Stimulated activated CD8-positive, alpha-beta memory T cell treated with anti-CD3 and anti-CD28 coated beads, Interleukin-2, amount 100 ng/mL, for 48 hours (primary cell): ENCODE results near the gene SLC2A13.
"Not testable (repeated sequence)": the region's sequence is repeated elsewhere in the genome, so short reads cannot be mapped to it uniquely, and the experiment has no call there.

Source experiments
- DNase-seq, 2 donors: peaks; one replicate each; pipeline ENCODE4 v3.0.0-alpha.2; 2020; ENCODE audit warnings: low read depth in 2 of 2

The SLC2A13 gene

DNA sequence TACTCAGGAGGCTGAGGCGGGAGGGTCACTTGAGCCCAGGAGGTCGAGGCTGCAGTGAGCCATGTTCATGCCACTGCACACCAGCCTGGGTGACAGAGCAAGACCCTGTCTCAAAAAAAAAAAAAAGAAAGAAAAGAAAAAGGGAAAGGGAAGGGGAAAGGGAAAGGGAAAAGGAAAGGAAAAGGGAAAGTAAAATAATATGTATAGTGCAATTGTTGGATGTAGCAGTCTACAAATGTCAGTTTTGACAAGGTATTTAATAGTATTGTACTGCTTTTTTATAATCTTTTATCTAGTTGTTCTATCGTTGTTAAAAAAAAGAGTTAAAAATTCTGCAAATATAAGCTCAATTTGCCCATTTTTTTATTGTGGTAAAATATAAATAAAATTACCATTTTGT, 67.3 kb downstream of the SLC2A13 start:
- DNase-seq, result no peak

DNA sequence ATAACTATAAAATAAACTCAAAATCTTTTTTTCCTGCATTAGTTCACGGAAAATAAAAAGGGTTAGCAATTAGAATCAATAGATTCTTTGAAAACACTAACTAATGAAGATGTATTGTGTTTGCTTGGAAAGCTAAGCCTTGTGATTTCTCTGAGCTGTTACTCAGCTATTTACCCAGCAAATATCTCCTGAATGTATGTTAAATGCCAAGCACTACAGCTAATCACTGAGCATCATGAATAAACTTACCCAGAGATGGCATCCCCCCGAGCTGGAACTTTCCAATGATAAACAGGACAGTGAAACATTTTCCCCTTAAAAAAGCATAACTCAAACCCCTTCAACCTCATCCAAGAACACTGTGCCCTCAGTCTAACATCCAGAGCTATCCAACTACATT, 71.2 kb downstream of the SLC2A13 start:
- no peak for DNase-seq

- DNase-seq, result no peak
These were observed 71.7 kb downstream of the SLC2A13 start for GRCh38 chr12:40034156-40034555.

DNA sequence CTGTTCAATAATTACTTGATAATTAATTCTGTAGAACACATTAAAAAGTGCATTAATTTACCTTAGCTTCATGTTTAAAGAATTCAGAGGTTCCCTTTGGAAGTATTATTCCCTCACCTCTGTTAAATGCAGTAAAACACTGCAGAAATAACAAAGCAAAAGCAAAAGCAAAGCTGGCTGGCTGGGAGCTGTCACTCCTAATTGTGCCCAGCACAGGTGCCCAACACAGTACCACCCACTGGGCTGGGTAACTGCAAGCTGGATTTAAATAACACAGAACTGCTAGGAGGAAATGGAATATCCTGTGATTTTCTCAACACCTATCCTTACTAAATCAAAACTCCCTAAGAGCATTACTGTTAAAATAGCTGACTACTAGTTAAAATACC, 72.6 kb downstream of the SLC2A13 start:
- DNase-seq, result no peak

- no peak for DNase-seq
These were observed 73.2 kb downstream of the SLC2A13 start for GRCh38 chr12:40032433-40033241.

DNA sequence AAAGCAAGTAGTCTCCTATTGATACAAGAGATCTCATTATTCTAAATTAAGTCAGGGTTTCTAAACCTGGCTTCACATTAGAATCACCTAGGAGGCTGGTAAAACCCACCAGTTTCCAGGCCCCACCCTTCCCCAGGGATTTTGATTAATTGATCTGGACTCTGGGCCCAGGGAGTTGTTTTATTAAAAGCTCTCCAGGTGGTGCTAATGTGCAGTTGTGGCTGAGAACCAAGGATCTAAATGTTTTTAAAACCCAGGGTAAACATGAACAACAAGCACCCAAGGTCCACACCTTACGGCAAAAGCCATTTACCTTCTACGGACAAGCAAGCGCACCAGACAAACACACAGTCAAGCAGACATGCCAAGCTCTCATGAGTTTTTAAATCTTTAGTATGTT, 73.9 kb downstream of the SLC2A13 start:
- no peak for DNase-seq

- DNase-seq, result not testable (repeated sequence)
These were observed 74.9 kb downstream of the SLC2A13 start for GRCh38 chr12:40030970-40031369.

DNA sequence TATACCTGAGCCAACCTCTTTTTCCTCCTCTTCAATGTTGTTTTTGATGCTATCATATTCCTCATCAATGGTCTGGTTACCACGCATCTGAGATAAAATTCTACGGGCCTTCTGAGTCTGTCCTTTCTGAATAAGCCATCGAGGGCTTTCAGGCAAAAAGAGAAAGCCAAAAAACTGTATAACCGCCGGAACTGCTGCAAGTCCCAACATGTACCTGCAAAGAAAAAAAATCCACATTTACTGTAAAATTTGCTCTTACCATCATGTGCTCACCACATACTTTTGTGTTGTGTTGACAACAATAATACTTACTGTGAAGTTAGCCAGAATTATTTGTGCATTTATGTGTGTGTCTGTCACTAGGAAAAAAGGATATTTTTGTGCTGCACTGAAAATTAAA, 77.6 kb downstream of the SLC2A13 start:
- no peak for DNase-seq

- no peak for DNase-seq
These were observed 83.0 kb downstream of the SLC2A13 start for GRCh38 chr12:40022850-40023249.

GRCh38 chr12:40020261-40020691, 85.6 kb downstream of the SLC2A13 start:
- DNase-seq, result no peak

GRCh38 chr12:40017488-40017887, 88.4 kb downstream of the SLC2A13 start:
- DNase-seq, result no peak

DNA sequence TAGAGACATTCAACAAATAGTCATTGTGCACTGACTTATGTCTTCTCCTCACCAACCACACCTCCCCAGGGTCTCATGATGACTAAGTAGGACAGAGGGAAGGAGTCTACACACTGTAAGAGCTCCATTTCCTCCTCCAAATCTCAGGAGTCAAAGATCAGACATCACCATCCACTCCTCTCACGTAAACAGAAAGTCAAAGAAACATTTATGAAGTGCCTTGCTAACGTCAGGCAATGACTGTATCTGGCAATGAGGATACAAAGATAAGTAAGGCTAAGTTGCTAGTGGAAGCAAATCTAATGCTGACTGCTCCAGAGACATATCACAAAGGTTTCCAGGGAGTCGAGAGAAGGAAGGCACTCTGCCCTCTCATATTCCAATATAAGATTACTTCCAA, 88.9 kb downstream of the SLC2A13 start:
- no peak for DNase-seq

- DNase-seq, result no peak
These were observed 90.0 kb downstream of the SLC2A13 start for GRCh38 chr12:40015881-40016280.

DNA sequence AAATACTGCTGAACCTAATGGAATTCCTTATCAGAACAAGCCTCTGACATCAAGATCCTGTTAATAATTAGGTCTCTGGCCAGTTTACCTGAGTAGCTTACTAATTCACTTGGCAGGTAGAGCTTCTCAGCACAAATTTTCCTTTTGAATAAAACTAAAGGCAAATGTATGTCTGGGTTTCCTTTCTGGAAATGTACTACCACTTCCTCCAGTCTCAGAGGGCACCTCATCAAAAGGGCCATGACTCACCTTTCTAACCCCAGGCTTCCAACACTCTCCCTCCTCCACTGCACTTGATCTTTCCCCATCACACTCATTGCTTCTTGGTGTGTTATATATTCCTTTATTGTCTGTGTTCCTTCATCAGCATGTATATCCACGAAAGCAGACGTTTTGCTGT, 90.5 kb downstream of the SLC2A13 start:
- DNase-seq, result no peak

DNA sequence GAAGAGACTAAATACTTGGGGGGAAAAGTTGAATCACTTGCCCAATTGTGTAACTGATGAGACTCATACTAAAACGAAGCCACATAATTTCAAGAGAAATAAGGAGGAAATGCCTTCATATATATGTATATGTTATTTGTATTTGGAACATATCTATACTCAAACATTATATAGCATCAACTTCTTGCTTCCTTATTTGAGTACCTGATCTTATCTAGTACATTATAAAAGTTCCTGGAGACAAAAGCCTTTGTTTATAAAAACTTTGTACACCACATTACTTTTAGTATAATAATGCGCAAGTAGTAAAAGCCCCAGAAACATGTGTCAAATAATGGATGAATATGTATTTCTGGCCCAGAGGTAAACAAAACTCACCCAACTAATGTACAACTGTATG, 92.0 kb downstream of the SLC2A13 start:
- DNase-seq, result no peak

- no peak for DNase-seq
These were observed 92.6 kb downstream of the SLC2A13 start for GRCh38 chr12:40013292-40013691.

DNA sequence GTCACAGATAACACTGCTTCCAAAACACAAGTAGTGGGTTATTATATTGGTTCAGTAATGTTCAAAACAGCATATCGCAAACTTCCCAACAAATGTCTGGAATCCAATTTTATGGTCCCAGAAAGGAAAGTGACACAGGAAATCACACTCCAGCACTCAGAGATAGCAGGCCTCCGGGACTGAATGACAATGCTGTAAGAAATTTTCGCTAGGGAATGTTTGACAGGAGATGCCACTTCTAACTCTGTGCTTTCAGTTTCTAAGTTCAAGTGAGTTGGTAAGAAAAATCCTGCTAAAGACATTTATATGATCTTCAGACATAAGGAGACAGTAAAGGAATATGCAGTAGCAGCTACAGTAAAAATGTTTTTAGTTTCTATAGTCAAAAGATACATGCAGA, 93.2 kb downstream of the SLC2A13 start:
- DNase-seq, result no peak

- no peak for DNase-seq
These were observed 94.1 kb downstream of the SLC2A13 start for GRCh38 chr12:40011775-40012129.

DNA sequence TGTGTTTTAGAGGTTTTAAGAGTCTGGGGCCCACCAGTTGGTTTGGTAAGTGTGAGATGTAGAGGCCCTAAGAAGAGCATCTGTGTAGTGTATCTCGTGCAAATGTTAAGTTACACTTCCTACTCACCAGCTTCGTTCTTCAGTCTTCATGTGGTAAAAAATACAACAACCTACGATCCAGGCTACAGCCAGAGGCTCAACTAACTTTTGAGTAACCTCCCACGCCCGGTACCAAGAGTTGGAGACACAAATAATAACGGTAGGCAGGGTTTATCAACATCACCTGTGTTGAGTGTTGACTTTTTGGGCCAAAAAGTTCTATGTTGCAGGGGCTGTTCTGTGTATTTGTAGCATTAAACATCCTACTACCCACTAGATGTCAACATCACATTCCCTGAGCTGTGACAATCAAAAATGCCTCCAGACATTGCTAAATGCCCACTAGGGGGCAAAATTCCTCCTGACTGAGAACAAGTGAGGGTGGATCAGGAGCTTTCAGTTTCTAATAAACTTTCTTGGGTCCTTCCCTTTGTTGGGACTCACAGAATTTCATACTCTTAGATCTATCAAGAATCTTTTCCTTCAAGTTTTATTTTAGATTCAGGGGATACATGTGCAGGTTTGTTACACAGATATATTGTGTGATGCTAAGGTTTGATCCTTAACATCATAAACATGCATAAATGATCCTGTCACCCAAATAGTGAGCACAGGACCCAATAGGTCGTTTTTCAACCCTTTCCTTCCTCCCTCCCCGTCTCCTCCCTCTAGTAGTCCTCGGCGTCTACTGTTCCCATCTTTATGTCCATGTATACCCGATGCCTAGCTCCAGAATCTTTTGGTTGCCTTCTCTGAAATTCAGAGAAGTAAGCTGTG, 94.7 kb downstream of the SLC2A13 start:
- no peak for DNase-seq

DNA sequence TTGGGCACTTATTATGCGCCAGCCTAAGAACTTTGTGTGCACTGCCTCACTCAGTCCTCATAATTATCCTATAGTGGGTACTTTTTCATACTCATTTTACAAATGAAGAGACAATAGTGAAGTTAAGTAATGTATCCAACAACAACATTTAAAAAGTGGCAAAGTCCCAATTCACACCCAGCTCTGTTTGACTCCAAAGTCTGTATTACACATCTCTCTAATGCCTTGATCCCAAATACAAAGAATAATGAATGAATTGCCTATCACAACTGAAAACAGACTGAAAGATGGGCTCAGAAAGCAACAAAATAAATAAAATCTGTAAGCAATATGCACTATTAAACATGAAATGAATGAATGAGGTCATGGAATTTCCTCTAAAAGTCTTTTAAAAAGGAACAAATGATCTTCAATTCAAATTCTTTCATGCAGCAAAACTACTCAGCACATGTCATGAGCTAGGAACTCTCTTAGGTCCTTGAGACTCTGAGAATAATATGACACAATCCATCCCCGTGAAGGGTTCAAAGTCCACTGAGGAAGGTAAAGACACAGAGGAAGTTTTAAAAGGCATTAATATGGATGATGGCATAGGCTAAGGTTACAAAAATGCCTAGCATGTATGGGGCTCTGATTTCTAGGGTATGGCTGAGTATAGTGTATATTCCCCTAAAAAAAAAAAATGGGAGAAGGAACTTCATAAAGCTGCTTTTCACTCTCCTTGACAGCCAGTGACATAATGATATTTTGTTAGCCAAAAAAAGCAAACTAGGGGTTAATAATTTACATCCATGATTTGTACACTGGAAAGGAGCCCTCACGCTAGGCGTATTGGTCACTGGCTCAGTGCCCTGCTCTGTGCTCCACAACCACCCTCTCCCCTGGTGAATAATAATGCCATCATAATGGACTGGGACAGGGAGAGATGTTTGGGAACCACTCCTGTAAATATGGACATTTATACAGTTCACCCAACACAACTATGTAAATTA, 103.4 kb downstream of the SLC2A13 start:
- DNase-seq, result no peak

DNA sequence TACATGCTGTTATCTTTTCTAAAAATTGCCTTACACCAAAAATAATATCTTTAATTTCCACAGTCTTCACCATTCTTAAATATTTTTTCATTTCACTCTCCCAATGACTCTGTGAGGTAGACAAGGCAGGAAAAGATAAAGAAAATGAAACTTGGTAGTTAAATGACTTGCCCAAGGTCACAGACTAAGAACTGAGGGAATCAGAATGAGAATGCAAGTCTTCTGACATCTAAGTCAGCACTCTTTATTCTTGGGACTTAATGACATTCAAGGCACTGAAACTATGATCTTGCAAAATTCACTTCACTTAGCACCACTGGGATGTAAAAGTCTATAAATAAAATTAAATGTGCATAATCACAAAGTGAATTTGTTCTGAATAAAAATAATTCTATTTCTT, 104.5 kb downstream of the SLC2A13 start:
- no peak for DNase-seq

DNA sequence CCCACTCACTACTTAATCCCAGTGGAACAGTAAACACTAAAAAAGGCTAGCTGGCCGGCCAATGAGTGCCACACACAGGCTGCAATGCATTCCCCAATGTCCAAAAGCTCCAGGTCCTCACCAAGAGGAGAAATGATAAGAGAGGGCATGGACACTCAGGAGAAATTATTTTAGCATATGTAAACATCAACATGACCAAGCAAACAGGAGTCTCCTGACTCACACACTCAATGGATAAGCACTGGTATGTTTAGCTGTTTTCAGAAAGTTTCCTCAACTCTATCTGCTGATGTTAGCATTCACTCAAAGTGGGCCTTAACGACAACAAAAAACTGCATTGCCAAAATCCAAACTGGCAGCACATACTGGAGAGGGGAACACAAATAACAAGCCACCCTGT, 105.0 kb downstream of the SLC2A13 start:
- DNase-seq, result no peak
